GM12872 (cell line): ENCODE data around the gene ALDH1L1.

ENCODE experiments used
- CTCF ChIP-seq: IDR thresholded peaks from 3 replicates; pipeline ENCODE4 v1.5.1; 2011; ENCODE audit warnings: low read depth, mild to moderate bottlenecking, low read length, moderate library complexity; ENCODE audit not compliant: insufficient read depth

ALDH1L1 gene

GRCh38 chr3:126065876-126066275 is 114.5 kb downstream of the ALDH1L1 start:
- TF ChIP-seq CTCF = no peak

- no peak for TF ChIP-seq CTCF
Measured at GRCh38 chr3:126064627-126065258, 115.6 kb downstream of the ALDH1L1 start.

GRCh38 chr3:126063358-126063965 is 116.9 kb downstream of the ALDH1L1 start:
- no peak for TF ChIP-seq CTCF

- no peak for TF ChIP-seq CTCF
Measured at GRCh38 chr3:126061301-126062032, 118.9 kb downstream of the ALDH1L1 start.

GRCh38 chr3:126060613-126061145 is 119.7 kb downstream of the ALDH1L1 start:
- no peak for TF ChIP-seq CTCF

GRCh38 chr3:126058666-126059065 is 121.7 kb downstream of the ALDH1L1 start:
- no peak for TF ChIP-seq CTCF

- TF ChIP-seq CTCF = no peak
Measured at GRCh38 chr3:126057936-126058335, 122.5 kb downstream of the ALDH1L1 start.
